Tibial nerve (tissue), 4 donors: Measurements from ENCODE around the gene TRAF3IP3. TPM values are rescaled to one million over a fixed set of nuclear protein-coding genes. Genes with fewer than 3 reads are reported as not detected.

Experiments
- DNase-seq, 2 donors: peaks; one replicate each; pipeline ENCODE4 v3.0.0-alpha.2; 2019; ENCODE audit warnings: low spot score in 2 of 2
- H3K27ac ChIP-seq, 4 donors: fragments of 200-600 bp; sonication (generic) in 3 of 4; one replicate each; pipeline ENCODE4 v1.5.1; 2017 to 2019; ENCODE audit warnings: mild to moderate bottlenecking in 1 of 4
- H3K27me3 ChIP-seq, 2 donors: fragments of 200-600 bp; sonication (generic) in 1 of 2; one replicate each; pipeline versions ENCODE4 v1.5.1 to v1.6.0; 2017 to 2019
- H3K36me3 ChIP-seq, 3 donors: fragments of 200-600 bp; sonication (generic); one replicate each; pipeline ENCODE4 v1.5.1; 2018 to 2019
- H3K4me1 ChIP-seq, 4 donors: fragments of 200-600 bp; sonication (generic) in 3 of 4; one replicate each; pipeline ENCODE4 v1.5.1; 2017 to 2019
- H3K4me3 ChIP-seq, 4 donors: fragments of 200-600 bp; sonication (generic) in 3 of 4; one replicate each; pipeline ENCODE4 v1.5.1; 2017 to 2019; ENCODE audit warnings: mild to moderate bottlenecking in 1 of 4, moderate library complexity in 1 of 4
- H3K9me3 ChIP-seq, 4 donors: fragments of 200-600 bp; sonication (generic) in 3 of 4; one replicate each; pipeline ENCODE4 v1.5.1; 2017 to 2019
- EP300 ChIP-seq, 2 donors: sonication (generic); formaldehyde crosslinking; IDR thresholded peaks; one replicate each; pipeline ENCODE4 v1.6.1; 2017; ENCODE audit warnings: antibody characterized with exemption in 2 of 2, mild to moderate bottlenecking in 1 of 2
- POLR2A ChIP-seq, 2 donors: fragments of 450-650 bp; IDR thresholded peaks; one replicate each; pipeline ENCODE4 v1.6.1; 2017; ENCODE audit warnings: antibody characterized with exemption in 2 of 2, mild to moderate bottlenecking in 2 of 2, moderate library complexity in 2 of 2
- WGBS, 2 donors: methylation state at CpG; one replicate each; pipeline ENCODE4 v1.1.5; 2018; 5-methylcytosine and 5-hydroxymethylcytosine counted together
- total RNA-seq, 4 donors: library from RNA; depleted of rRNA; stranded (reverse); fragments of >200 nt; gene quantifications; one replicate each; pipeline ENCODE4 v1.1.0, GENCODE V29; 2016
- TF ChIP-seq, protein P1 (sequence below), 5 experiments: fragments of 200-600 bp in 3 of 5; fragments of 450-650 bp in 2 of 5; sonication (generic) in 3 of 5; IDR thresholded peaks; one replicate each; pipeline ENCODE4 v1.5.1; 2016 to 2019; ENCODE audit warnings: antibody characterized with exemption in 5 of 5, mild to moderate bottlenecking in 3 of 5, moderate library complexity in 2 of 5

TRAF3IP3 gene
- total RNA-seq, 4 donors from 2014 or later, result 0.87 to 8.0 (median 2.3) TPM

DNA sequence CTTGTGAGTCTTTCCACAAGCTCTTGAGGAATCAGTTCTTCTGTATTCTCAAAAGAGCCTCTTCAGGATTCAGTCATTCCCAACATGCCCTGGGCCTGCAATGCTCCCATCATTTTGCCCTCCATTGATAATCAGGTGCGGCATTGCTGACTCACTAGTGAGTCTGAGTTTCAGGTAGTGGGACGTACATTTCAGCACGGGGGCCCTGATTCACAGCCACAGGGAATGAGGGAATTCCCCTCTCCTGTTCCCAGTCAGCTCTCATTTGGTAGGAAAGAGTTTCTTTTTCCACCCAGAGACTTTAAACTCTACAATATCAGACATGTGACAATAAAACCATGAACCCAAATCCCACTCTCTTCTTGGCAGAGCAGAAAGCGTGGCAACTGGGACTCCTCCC lies 53.8 kb downstream of the TRAF3IP3 start:
- TF ChIP-seq, protein P1, sequence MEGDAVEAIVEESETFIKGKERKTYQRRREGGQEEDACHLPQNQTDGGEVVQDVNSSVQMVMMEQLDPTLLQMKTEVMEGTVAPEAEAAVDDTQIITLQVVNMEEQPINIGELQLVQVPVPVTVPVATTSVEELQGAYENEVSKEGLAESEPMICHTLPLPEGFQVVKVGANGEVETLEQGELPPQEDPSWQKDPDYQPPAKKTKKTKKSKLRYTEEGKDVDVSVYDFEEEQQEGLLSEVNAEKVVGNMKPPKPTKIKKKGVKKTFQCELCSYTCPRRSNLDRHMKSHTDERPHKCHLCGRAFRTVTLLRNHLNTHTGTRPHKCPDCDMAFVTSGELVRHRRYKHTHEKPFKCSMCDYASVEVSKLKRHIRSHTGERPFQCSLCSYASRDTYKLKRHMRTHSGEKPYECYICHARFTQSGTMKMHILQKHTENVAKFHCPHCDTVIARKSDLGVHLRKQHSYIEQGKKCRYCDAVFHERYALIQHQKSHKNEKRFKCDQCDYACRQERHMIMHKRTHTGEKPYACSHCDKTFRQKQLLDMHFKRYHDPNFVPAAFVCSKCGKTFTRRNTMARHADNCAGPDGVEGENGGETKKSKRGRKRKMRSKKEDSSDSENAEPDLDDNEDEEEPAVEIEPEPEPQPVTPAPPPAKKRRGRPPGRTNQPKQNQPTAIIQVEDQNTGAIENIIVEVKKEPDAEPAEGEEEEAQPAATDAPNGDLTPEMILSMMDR (IDR thresholded peaks at IDR 0.05), result no peak
- TF ChIP-seq POLR2A (IDR thresholded peaks at IDR 0.05), result no peak
- no peak for TF ChIP-seq EP300 (IDR thresholded peaks at IDR 0.05)
- DNase-seq, result no peak
- no peak overlapping the region for H3K4me3 ChIP-seq
- 88 to 92% methylated on average over 4 of the region's 4 CpGs for WGBS, 2 donors
- H3K9me3 ChIP-seq, result no peaks in the 10 kb centered on the region
- H3K4me1 ChIP-seq, result peaks cover 0 to 11% (median 3%) of the 10 kb centered on the region in 4 donors
- H3K36me3 ChIP-seq, result no peaks in the 10 kb centered on the region
- H3K27ac ChIP-seq, result no peak overlapping the region
- no peaks in the 10 kb centered on the region for H3K27me3 ChIP-seq

DNA sequence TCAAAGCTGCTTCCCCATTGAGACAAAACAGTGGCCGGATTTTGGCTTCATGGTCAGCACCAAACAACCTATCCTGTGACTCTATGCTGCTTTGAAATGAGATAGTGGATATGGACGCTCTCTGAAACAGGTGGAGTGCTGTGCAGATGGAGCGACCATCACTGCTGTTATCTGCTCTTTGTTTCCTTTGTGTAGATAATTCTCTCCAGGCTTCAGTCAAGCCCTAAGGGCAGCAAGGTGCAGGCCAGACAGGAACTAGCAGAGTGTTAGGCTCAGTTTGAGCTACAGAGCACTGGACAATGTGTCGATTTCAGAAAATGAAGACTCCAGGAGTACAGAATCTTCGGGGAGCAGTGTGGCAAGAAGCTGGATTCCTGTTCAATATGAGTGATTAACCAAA lies 54.9 kb downstream of the TRAF3IP3 start:
- H3K9me3 ChIP-seq, result no peaks in the 10 kb centered on the region
- WGBS, 2 donors, result 88 to 94% methylated on average over 5 of the region's 5 CpGs
- no peak overlapping the region for H3K27ac ChIP-seq
- TF ChIP-seq POLR2A (IDR thresholded peaks at IDR 0.05) (no peak), EP300 (IDR thresholded peaks at IDR 0.05) (no peak)
- TF ChIP-seq, protein P1 (IDR thresholded peaks at IDR 0.05), result no peak
- no peaks in the 10 kb centered on the region for H3K27me3 ChIP-seq
- no peak for DNase-seq
- no peak overlapping the region for H3K4me3 ChIP-seq
- peaks cover 0 to 11% (median 3%) of the 10 kb centered on the region in 4 donors for H3K4me1 ChIP-seq
- no peaks in the 10 kb centered on the region for H3K36me3 ChIP-seq

DNA sequence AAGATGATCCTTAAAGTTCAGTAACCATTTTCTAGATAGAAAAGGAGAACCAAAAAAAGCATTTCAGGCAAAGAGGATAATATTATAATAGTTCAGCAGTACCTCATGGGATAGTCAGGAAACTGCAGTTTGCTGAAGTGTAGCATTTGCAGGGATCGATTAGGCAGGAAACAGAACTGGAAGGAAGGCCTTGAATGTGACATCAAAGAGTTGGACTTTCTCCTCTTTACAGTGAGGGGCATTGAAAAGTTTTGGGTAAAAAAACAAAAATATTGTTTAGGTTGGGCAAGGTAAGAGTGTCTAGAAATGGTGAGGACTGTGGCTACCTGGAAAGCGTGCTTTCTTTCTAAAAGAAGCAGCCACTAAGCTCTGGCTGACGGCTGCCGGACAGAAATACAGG lies 58.0 kb downstream of the TRAF3IP3 start:
- no peaks in the 10 kb centered on the region for H3K9me3 ChIP-seq
- no peaks in the 10 kb centered on the region for H3K36me3 ChIP-seq
- no peak for TF ChIP-seq POLR2A (IDR thresholded peaks at IDR 0.05)
- TF ChIP-seq, protein P1 (IDR thresholded peaks at IDR 0.05), result no peak
- no peak for TF ChIP-seq EP300 (IDR thresholded peaks at IDR 0.05)
- H3K27me3 ChIP-seq, result no peaks in the 10 kb centered on the region
- no peaks in the 10 kb centered on the region for H3K4me1 ChIP-seq
- no peak overlapping the region for H3K4me3 ChIP-seq
- WGBS, 2 donors, result 84 to 87% methylated on average over 4 of the region's 4 CpGs
- no peak overlapping the region for H3K27ac ChIP-seq
- DNase-seq, result no peak

DNA sequence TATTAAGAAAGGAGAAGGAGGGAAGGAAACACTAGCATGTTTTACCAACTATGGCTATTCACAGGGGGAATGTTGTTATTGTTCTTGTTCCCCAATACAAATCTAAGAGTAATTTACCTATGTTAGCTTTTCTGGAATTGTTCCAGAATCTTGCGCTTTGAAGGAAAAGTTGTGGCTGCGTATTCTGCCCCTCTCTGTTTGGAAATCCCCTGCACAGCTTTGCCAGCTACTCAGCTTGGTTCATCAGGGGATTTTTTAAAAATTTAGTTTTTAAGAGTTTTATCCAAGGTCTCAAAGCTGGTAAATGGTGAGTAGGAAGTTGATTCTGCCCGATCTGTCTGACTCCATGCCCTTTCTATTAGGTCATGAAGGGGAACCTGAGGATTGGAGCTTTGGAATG lies 59.6 kb downstream of the TRAF3IP3 start:
- H3K4me3 ChIP-seq, result no peak overlapping the region
- H3K9me3 ChIP-seq, result no peaks in the 10 kb centered on the region
- H3K27me3 ChIP-seq, result no peaks in the 10 kb centered on the region
- H3K4me1 ChIP-seq, result no peaks in the 10 kb centered on the region
- H3K36me3 ChIP-seq, result no peaks in the 10 kb centered on the region
- WGBS, 2 donors, result 70 to 85% methylated on average over 3 of the region's 3 CpGs
- no peak for DNase-seq
- H3K27ac ChIP-seq, result no peak overlapping the region
- no peak for TF ChIP-seq EP300 (IDR thresholded peaks at IDR 0.05)
- TF ChIP-seq POLR2A (IDR thresholded peaks at IDR 0.05), result no peak
- TF ChIP-seq, protein P1 (IDR thresholded peaks at IDR 0.05), result no peak

GRCh38 chr1:209815931-209816341 lies 60.1 kb downstream of the TRAF3IP3 start:
- H3K27me3 ChIP-seq, result no peaks in the 10 kb centered on the region
- DNase-seq, result no peak
- TF ChIP-seq EP300 (IDR thresholded peaks at IDR 0.05) (no peak), POLR2A (IDR thresholded peaks at IDR 0.05) (no peak)
- TF ChIP-seq, protein P1 (IDR thresholded peaks at IDR 0.05), result no peak
- H3K9me3 ChIP-seq, result no peaks in the 10 kb centered on the region
- 74 to 75% methylated on average over 6 of the region's 6 CpGs for WGBS, 2 donors
- no peaks in the 10 kb centered on the region for H3K4me1 ChIP-seq
- H3K27ac ChIP-seq, result no peak overlapping the region
- no peaks in the 10 kb centered on the region for H3K36me3 ChIP-seq
- H3K4me3 ChIP-seq, result no peak overlapping the region
